Progenitor cell of endocrine pancreas (in vitro differentiated cells): ENCODE data around the gene SLC22A12. TPM values are rescaled to one million over a fixed set of nuclear protein-coding genes. Genes with fewer than 3 reads are reported as not detected.
"Not testable (repeated sequence)": the region's sequence is repeated elsewhere in the genome, so short reads cannot be mapped to it uniquely, and the experiment has no call there.

Experiments
- DNase-seq: peaks from one replicate; pipeline ENCODE4 v3.0.0; 2021; ENCODE audit warnings: low spot score; ENCODE audit not compliant: unreplicated experiment
- H3K27ac Mint-ChIP-seq: 2 replicates; pipeline ENCODE4 v1.8.0; 2021; ENCODE audit warnings: mild to moderate bottlenecking, moderate library complexity, mixed read lengths
- H3K27me3 Mint-ChIP-seq: 2 replicates; pipeline ENCODE4 v1.8.0; 2021; ENCODE audit warnings: mixed read lengths
- H3K36me3 Mint-ChIP-seq: 2 replicates; pipeline ENCODE4 v1.8.0; 2022; ENCODE audit warnings: mixed read lengths; ENCODE audit not compliant: insufficient read depth
- H3K4me1 Mint-ChIP-seq: 2 replicates; pipeline ENCODE4 v1.8.0; 2021; ENCODE audit warnings: low read depth, mixed read lengths
- H3K4me3 Mint-ChIP-seq: 2 replicates; pipeline ENCODE4 v1.8.0; 2021; ENCODE audit warnings: low read depth, mild to moderate bottlenecking, moderate library complexity, mixed read lengths
- H3K9me3 Mint-ChIP-seq: 2 replicates; pipeline ENCODE4 v1.8.0; 2021; ENCODE audit warnings: low read depth, mixed read lengths
- CTCF ChIP-seq: fragments of 200-600 bp; sonication (generic); IDR thresholded peaks from one replicate; pipeline ENCODE4 v1.5.0; 2021; ENCODE audit warnings: antibody characterized with exemption, mild to moderate bottlenecking; ENCODE audit not compliant: unreplicated experiment
- total RNA-seq: library from RNA; stranded (reverse); gene quantifications from 2 replicates; pipeline ENCODE4 v1.2.1, GENCODE V29; 2021

Gene SLC22A12
- total RNA-seq, 1 donor from 2014 or later = not detected

GRCh38 chr11:64592234-64592615, 1.2 kb downstream of the SLC22A12 start:
- DNase-seq = no peak
- H3K4me3 Mint-ChIP-seq = no peak overlapping the region
- H3K36me3 Mint-ChIP-seq = no peaks in the 10 kb centered on the region
- H3K27ac Mint-ChIP-seq = no peak overlapping the region
- H3K4me1 Mint-ChIP-seq = no peaks in the 10 kb centered on the region
- TF ChIP-seq CTCF = no peak
- H3K9me3 Mint-ChIP-seq = peaks cover 8% of the 10 kb centered on the region
- peaks cover 23% of the 10 kb centered on the region for H3K27me3 Mint-ChIP-seq

GRCh38 chr11:64592656-64593055, 1.6 kb downstream of the SLC22A12 start:
- H3K9me3 Mint-ChIP-seq = peaks cover 8% of the 10 kb centered on the region
- H3K27me3 Mint-ChIP-seq = peaks cover 26% of the 10 kb centered on the region
- no peak for TF ChIP-seq CTCF
- H3K4me3 Mint-ChIP-seq = no peak overlapping the region
- H3K27ac Mint-ChIP-seq = no peak overlapping the region
- DNase-seq = no peak
- H3K36me3 Mint-ChIP-seq = no peaks in the 10 kb centered on the region
- H3K4me1 Mint-ChIP-seq = no peaks in the 10 kb centered on the region

- H3K36me3 Mint-ChIP-seq = no peaks in the 10 kb centered on the region
- H3K9me3 Mint-ChIP-seq = peaks cover 3% of the 10 kb centered on the region
- no peak overlapping the region for H3K27ac Mint-ChIP-seq
- H3K27me3 Mint-ChIP-seq = peaks cover 18% of the 10 kb centered on the region
- TF ChIP-seq CTCF = no peak
- H3K4me3 Mint-ChIP-seq = no peak overlapping the region
- no peak for DNase-seq
- no peaks in the 10 kb centered on the region for H3K4me1 Mint-ChIP-seq
Observed at GRCh38 chr11:64593156-64594105, 2.4 kb downstream of the SLC22A12 start.

GRCh38 chr11:64594159-64594939, 3.3 kb downstream of the SLC22A12 start:
- no peaks in the 10 kb centered on the region for H3K4me1 Mint-ChIP-seq
- no peak overlapping the region for H3K27ac Mint-ChIP-seq
- no peaks in the 10 kb centered on the region for H3K36me3 Mint-ChIP-seq
- no peak for TF ChIP-seq CTCF
- H3K4me3 Mint-ChIP-seq = no peak overlapping the region
- DNase-seq = no peak
- peaks cover 12% of the 10 kb centered on the region for H3K27me3 Mint-ChIP-seq
- no peaks in the 10 kb centered on the region for H3K9me3 Mint-ChIP-seq

- H3K4me3 Mint-ChIP-seq, H3K4me1 Mint-ChIP-seq, DNase-seq, H3K9me3 Mint-ChIP-seq, H3K36me3 Mint-ChIP-seq, H3K27ac Mint-ChIP-seq: not testable (repeated sequence)
- peaks cover 11% of the 10 kb centered on the region for H3K27me3 Mint-ChIP-seq
Observed at GRCh38 chr11:64595922-64596321, 4.9 kb downstream of the SLC22A12 start.
